Stromal cell of bone marrow (primary cell): ENCODE measurements around the gene ARPC1B.
"Not testable (repeated sequence)": the region's sequence is repeated elsewhere in the genome, so short reads cannot be mapped to it uniquely, and the experiment has no call there.

Experiments used
- DNase-seq: peaks from one replicate; pipeline ENCODE4 v3.0.0-alpha.2; 2012; ENCODE audit warnings: low read depth

Gene ARPC1B

DNA sequence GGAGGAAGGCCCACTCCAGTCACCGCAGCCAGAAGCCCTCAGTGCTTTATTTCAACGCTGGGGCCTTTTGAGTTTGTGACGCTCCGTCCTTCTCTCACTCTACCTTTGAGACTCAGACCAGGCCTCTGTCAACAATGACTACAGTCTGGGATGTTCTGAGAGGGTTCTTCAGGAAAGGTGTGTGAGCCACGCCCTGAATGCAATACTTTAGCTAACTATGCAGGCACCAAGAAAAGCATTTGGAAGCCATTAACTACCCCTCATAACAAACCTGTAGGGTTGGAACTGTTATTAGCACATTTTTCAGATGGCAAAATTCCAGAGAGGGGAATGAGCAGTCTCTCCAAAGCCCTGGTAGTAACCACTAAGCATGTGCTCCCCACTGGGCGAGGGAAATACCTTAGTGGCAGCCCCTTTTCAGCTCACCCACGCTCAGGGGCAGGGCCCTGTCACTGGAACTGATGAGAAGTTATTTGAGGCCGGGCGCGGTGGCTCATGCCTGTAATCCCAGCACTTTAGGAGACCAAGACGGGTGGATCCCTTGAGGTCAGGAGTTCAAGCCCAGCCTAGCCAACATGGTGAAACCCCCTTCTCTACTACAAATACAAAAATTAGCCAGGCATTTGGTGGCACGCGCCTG, 5.7 kb upstream of the ARPC1B start:
- DNase-seq: no peak

DNA sequence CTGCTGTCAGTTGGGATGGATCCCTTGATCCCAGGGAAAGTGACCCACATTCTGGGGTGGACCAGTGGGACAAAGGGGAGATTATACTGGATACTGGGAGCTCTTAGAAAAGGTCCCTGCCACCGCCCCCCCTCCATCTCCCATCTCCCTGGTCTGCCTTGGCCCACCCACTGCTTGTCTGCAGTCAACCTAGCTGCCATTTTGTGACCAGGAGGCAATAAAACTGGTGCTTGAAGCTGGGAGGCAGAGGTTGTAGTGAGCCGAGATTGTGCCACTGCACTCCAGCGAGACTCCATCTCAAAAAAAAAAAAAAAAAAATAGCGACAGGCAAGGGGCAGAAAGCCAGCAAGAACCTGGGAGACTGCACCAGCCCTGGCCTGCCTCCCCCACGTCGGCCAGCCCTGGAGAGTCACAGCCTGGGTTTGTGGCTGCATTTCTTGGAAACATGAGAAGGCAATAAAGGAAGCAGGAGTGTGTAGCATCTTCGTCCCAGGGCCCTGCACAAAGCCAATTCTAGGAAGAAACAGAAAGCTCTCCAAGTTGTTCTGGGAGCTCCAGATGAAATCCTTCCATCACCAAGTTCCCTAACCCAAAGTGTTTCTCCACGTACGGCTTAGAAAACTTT, 4.7 kb upstream of the ARPC1B start:
- DNase-seq: no peak

DNA sequence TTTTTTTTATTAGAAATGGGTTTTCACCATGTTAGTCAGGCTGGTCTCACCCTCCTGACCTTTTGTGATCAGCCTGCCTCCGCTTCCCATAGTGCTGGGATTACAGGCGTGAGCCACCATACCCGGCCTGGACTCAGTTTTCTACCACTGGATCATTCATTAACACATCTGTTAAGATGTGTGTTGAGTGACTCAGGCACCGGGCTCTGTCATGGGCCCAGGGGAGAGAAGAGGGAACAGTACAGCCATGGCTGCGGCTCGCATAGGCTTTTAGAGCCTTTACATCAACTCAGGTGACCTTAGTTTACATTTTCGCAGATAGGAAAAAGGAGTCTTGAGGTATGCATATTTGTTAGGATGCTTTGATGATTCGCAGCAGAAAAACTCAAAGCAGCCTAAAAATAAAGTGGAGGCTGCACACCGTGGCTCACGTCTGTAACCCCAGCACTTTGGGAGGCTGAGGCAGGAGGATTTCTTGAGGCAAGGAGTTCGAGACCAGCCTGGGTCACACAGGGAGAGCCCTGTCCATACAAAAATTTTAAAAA, 3.1 kb upstream of the ARPC1B start:
- no peak for DNase-seq

DNA sequence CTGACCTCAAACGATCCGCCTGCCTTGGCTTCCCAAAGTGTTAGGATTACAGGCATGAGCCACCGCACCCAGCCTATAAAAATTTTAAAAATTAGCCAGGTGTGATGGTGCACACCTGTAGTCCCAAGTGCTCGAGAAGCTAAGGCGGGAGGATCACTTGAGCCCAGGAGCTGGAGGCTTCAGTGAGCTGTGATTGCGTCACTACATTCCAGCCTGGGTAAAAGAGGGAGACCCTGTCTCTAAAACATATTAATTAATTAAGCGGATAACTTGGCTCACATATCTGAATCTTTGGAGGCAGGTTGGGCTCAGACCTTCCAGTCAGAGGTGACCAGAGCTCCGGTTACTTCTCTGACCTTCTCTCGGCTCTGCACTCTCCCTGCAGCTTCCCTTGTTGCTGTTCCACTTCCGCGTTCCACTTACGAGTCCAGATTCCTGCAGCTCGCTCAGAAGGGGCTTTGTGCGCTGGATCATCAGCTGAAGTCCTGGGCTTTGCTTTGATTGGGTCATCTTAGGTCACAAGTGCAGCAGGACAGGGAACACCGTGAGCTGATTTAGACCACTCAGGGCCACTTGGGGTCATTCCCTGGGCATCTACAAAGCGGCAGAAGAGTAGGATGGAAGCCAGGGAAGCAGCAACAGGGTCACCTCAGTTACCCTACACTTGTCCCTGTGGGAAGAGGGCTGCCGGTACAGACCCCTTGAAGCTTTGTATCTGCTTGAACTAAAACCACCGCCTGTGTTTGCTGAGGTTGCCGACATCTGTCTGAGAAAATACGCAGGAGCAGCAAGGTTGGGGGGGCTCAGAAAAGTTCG, 2.0 kb upstream of the ARPC1B start:
- DNase-seq: no peak

DNA sequence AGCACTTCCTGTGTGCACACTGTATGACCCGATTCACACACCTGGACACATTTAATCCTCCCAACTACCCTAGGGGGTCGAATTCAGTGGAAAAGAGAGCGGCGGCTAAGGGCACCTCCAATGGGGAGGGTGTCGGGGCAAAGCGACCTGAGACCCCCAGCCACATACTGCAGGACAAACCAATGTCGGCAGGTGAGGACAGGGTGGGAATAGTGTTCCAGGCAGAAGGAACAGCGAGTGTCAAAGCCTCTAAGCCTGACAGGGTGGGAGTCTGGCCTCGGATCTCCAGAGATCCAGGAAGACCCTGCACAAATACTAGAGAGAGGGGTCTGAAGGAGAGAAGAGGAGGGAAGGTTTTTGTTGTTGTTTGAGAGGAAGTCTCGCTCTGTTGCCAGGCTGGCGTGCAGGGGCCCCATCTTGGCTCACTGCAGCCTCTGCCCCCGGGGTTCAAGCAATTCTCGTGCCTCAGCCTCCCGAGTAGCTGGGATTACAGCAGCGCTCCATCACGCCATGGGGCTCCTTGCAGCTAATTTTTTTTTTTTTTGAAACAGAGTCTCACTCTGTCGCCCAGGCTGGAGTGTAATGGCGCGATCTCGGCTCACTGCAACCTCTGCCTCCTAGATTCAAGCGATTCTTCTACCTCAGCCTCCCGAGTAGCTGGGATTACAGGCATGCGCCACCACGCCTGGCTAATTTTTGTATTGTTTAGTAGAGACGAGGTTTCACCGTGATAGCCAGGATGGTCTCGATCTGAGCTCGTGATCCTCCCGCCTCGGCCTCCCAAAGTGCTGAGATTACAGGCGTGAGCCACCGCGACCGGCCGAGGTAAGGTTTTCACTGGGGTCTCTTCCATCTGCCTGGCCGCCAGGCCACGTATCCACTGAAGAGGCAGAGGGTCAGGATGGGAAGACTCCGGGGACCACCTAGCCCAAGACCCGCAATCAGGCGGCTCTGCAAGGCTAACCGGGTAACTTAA, 1.2 kb upstream of the ARPC1B start:
- no peak for DNase-seq

DNA sequence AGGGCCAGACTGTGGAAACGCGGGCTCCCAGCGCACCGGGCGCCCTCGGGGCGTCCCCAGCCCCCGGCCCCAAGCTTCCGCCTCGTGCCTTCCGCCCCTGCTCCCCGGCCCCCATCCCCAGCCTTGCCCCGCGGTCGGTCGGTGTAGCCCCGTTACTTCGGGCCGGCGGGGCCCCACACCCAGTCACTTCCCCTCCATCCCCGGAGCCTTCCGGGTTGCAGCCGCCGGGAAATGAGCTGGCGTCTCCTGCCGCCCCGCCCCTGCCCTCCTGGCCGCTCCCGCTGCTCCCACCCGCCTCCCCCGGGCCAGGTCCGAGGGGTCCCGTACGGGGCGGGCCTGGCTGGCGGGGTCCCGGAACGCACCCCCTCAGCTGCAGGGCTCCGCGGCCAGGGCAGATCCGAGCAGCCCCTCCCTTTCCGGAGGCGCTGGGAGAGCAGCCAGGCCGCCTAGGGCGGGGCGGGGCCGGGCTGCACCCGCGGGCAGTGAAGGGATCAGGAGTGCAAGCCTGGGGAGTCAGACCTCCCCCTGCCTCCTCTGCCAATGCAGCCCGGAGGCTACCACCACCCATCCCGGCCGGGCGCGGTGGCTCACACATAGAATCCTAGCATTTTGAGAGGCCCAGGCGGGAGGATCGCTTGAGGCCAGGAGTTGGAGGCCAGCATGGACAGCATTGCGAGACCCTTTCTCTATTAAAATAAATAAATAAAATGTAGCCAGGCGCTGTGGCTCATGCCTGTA, 709 bp downstream of the ARPC1B start:
- peak; percentile 67 for DNase-seq

DNA sequence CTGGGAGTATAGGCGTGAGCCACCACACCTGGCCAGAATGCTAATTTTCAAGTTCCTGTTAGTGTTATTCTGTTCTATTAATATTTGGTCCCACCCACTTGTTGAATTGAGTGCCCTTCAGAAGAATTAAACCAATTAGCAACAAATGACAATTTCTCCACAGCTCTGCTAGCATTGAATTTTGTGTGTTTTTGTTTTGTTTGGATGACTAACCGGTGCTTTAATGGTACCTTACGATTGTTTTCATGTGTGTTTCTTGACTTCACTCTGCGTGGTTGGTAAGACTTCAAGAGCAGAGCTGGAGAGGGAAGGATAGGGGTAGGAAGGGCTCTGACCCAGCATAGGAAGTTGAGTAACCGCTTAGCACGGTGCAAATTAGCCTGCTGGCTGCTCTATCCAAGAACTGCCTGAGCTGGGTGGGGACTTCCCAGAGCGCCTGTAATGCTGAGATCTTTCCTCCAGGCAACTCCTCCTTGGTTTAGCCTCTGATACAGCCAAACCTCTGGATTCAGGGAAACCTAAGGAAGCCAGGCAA, 4.6 kb downstream of the ARPC1B start:
- peak; percentile 95 for DNase-seq

DNA sequence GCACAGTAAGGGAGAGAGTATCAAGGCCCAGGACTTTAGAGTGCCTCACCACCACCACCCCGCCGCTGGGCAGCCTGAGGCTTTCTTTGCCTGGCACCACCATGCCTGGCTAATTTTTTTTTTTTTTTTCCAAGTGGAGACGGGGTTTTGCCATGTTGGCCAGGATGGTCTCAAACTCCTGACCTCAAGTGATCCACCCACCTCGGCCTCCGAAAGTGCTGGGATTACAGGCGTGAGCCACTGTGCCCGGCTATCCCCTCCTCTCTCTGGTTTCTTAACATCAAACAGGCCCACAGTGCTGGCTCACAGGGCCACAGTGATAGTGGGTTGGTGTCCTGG, 5.1 kb downstream of the ARPC1B start:
- not testable (repeated sequence) for DNase-seq

DNA sequence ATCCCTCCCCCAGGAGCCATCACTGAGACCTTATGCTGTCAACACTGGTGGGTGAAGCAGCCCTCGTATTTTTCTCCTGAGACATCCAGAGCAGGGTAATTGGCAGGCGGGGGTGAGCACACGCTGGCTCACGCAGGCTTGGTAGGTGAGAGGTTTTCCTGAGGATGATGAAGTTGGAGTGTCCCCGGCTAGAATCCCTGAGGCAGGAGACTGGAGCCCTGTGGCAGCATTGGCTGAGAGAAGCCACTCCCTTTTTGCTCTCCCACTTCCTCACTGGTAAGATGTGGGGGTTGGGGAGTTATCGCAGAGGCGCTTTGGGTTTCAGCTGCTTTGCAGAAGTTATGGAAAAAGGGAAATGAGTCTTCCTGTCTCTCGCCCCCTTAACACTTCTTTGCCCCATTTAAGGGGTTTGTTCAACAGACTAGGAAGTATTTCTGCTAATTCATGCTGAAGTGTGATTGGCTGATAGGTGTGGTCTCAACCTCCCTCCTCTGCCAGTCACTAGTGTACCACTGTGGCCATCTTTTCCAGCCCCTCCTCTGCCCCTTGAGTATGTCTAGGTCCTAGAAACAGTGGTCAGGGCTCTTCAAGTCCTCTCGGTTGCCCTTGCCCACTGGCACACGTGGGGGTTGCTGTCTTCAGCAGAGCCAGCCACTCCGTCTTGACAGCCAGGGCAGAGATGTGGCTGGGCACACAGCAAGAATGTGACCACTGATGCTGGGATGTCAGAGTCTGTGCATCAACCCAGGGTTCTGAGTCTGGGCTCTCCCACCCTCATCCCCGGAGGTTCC, 5.7 kb downstream of the ARPC1B start:
- no peak for DNase-seq

DNA sequence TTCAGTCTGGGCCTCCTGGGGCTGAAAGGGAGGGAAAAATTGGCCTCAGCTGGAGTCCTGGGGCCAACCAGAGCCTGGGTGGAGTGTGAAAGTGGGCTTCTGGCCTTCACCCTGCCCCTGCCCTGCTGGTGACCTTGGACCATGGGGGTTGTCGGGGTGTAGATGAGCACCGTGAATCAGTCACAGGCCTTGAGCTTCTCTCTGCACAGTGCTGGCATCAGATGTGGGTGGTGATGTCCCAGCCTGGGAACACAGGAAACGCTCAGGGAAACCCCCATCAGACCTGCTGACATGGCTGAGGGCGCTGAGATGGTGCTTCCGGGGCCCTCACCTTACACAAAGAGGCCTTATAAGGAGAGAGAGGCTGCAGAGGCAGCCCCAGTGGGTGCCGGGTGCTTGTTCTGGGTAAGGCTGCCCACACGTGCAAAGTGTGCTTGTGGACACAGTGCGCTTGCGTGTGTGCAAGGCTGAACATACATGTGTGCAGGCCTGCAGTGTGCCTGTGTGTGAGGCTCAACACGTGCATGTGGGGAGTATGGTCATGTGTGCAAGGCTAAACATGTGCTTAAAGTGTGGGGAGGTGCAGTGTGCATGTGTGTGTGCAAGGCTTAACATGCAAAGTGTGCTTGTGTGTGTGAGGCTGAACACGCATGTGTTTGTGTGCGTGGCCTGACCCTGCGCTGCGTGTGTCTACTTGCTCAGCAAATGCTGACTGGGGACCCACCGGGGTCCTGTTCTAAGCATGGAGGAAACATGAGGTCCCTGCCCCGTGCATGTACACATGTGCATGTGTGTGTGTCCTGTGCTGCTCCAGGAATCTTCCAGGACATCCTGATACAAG, 6.5 kb downstream of the ARPC1B start:
- no peak for DNase-seq

DNA sequence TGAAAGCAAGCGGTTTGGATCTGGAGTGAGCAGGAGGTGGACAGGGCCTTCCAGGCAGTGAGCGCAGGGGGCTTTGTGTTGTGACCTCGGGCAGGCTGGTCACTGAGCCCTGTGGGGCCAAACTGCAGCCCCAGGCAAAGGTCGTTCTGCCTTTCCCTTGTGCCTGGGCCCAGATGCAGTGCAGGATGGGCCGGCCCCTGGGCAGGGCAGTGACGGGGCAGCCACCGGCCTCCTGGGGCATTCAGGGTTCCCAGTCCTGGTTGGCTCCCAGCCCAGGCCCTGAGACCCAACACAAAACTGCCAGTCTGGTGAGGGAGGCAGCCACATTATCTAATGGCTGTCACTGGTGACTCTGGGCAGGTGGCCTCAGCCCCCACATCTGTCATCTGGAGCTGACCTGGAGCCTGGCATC, 7.1 kb downstream of the ARPC1B start:
- no peak for DNase-seq

DNA sequence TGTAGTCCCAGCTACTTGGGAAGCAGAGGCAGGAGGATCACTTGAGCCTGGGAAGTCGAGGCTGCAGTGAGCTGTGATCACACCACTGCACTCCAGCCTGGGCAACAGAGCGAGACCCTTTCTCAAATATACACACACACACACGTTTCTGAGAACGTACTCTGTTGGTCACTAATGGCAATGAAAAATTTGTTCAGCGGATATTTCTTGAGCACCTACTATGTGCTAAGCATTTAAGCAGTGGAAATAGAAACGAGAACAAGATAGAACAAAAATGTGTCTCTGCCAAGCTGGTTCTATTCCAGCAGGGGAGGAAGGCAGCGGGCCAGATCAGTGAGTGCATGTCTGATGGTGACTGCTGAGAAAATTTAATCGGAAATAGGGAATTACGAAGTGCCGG, 8.7 kb downstream of the ARPC1B start:
- no peak for DNase-seq

DNA sequence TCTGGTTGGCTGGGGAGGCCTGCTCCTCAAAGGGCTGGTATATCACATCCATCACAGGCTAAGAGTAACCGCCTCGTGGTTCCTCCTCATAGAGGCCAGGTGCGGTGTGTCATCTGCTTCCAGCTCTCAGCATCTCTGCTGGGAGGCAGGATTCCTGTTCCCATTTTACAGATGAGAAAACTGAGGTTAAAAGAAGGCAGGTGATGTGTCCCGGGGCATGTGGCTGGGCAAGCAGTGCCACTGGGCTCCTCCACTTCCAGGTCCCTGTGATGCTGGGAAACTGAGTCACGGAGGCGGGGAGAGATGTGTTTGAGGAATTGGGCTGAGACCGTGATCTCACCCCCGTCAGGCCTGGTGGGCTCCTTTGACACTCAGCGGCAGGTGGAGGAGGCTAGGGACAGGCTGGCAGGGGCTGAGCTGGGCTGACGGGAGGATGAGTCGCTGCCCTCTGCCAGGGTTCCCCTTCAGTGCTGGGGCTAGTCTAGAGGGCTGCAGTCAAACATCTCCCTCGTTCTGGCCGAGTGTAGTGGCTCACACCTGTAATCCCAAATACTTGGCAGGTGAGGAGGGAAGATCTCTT, 9.4 kb downstream of the ARPC1B start:
- DNase-seq: no peak

DNA sequence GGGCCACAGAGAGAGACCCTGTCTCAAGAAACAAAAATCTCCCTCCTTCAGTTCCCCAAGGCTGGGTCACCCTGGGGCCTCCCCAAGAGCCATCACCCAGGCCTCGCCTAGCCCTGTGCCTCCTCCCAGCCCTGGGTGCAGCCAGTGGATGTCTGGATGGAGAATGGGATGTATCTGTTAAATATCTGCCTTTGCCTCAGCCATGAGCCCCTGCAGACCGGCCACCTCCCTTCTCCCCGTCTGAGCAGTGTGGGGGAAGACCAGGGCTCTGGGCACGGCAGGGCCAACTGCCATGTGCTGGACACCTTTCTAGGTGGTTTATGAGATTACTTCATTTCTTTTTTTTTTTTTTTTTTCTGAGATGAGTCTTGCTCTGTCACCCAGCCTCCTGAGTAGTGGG, 10.0 kb downstream of the ARPC1B start:
- DNase-seq: no peak

DNA sequence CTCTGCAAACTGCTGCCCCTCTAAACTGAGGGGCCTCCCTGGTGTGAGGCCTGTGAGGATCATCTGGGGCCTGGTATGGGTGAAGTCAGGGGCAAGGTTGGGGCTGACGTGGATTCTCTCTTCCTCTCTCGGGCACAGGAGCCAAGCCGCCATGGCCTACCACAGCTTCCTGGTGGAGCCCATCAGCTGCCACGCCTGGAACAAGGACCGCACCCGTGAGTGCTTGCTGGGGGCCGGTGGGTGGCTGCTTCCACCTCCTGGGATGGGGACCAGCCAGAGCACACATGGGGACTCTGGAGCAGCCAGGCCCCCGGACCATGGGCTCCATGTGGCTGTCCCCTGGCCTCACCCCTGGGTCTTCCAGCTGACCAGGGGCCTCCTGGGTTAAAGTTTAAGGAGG, 11.0 kb downstream of the ARPC1B start:
- no peak for DNase-seq

DNA sequence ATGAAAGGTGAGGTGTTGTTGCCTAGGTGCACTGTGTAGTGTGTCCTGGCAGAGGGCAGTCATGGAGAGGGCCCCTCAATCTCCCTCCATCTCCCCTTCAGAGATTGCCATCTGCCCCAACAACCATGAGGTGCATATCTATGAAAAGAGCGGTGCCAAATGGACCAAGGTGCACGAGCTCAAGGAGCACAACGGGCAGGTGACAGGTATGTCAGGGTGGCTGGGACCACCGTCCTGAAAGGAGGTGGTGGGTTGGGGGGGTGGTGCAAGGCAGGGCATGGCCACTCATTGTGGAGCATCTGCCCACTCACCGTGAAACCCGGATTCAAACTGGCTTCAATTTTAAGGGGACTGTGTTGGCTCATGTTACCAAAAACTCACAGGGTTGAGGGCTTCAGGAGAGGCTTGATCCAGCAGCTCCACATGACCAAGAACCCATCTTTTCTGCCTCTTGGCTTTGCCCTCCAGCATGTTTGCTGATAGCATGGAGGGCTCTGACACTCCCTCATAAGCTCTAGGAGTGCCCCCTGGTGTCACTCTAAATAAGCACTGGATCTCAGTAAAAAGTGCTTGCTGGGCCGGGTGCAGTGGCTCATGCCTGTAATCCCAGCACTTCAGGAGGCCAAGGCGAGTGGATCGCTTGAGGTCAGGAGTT, 12.2 kb downstream of the ARPC1B start:
- DNase-seq: no peak

DNA sequence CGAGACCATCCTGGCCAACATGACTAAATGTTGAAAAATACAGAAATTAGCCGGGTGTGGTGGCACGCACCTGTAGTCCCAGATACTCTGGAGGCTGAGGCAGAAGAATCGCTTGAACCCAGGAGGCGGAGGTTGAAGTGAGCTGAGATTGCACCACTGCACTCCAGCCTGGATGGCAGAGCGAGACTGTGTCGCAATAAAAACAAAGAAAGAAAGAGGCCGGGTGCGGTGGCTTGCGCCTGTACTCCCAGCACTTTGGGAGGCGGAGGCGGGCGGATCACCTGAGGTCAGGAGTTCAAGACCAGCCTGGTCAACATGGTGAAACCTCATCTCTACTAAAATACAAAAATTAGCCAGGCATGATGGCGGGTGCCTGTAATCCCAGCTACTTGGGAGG, 12.7 kb downstream of the ARPC1B start:
- DNase-seq: not testable (repeated sequence)

DNA sequence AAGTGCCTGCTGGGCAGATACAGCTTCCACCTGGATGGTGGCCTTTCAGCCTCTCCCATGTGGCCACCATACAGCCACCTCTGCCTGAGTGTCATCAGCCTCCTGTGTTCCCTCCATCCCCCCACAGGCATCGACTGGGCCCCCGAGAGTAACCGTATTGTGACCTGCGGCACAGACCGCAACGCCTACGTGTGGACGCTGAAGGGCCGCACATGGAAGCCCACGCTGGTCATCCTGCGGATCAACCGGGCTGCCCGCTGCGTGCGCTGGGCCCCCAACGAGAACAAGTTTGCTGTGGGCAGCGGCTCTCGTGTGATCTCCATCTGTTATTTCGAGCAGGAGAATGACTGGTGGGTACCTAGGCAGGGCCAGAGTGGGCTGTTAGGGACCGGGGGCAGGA, 13.4 kb downstream of the ARPC1B start:
- no peak for DNase-seq
